Heart left ventricle (tissue), 13 donors: ENCODE data around the gene GDI1.

Experiments used
- POLR2A ChIP-seq, 2 donors: fragments of 450-650 bp; IDR thresholded peaks; one replicate each; pipeline ENCODE4 v1.6.1; 2017; ENCODE audit warnings: antibody characterized with exemption in 2 of 2, mild to moderate bottlenecking in 2 of 2, moderate library complexity in 2 of 2
- TF ChIP-seq, protein P1 (sequence below), 12 donors: fragments of 200-600 bp; sonication (generic) in 4 of 12; IDR thresholded peaks; one replicate each; pipeline versions ENCODE4 v1.5.0 to v1.8.0; 2018 to 2022; ENCODE audit warnings: antibody characterized with exemption in 12 of 12, mild to moderate bottlenecking in 5 of 12
- donor health status: ischemic (EF 13 %, LVEDD 7.1; RV severe dilation, severe dysfunction).
- donor health status: DM: no; HTN: yes; CAD: no.
- donor health status: DM: no; HTN: no; CAD: no.
- donor health status: ischemic (EF 25% LVEDD 6.9; RV normal size, moderate dysfunction).
- donor health status: ischemic (EF 25% LVEDD 5.7; RV mildly dilated, moderate dysfunction).
- donor health status: ischemic (EF 35%, LVEDD 5.7; RV mildly dilated, moderate dysfunction).
- donor health status: nonischemic (EF 11% LVEDD 7.7; RV severe dilation, severe dysfunction).
- donor health status: DM: yes; HTN: yes; CAD: no.
- donor health status: PGD.
- donor health status: ischemic (EF 29% LVEDD 5.4; RV normal size, mild dysfunction).
- donor health status: nonischemic (EF 23%, LVEDD 6.1; RV moderate dilation, normal function).

GRCh38 chrX:154476821-154477220 is 39.9 kb downstream of the GDI1 start:
- TF ChIP-seq, protein P1, sequence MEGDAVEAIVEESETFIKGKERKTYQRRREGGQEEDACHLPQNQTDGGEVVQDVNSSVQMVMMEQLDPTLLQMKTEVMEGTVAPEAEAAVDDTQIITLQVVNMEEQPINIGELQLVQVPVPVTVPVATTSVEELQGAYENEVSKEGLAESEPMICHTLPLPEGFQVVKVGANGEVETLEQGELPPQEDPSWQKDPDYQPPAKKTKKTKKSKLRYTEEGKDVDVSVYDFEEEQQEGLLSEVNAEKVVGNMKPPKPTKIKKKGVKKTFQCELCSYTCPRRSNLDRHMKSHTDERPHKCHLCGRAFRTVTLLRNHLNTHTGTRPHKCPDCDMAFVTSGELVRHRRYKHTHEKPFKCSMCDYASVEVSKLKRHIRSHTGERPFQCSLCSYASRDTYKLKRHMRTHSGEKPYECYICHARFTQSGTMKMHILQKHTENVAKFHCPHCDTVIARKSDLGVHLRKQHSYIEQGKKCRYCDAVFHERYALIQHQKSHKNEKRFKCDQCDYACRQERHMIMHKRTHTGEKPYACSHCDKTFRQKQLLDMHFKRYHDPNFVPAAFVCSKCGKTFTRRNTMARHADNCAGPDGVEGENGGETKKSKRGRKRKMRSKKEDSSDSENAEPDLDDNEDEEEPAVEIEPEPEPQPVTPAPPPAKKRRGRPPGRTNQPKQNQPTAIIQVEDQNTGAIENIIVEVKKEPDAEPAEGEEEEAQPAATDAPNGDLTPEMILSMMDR (IDR thresholded peaks at IDR 0.05), result no peak
- no peak for TF ChIP-seq POLR2A (IDR thresholded peaks at IDR 0.05)
